MCF 10A (cell line): Measurements from ENCODE around the gene DIAPH2. TPM values are rescaled to one million over a fixed set of nuclear protein-coding genes. Genes with fewer than 3 reads are reported as not detected.
"Not testable (repeated sequence)": the region's sequence is repeated elsewhere in the genome, so short reads cannot be mapped to it uniquely, and the experiment has no call there.

Experiments
- BruUV-seq: library from RNA; stranded (reverse); fragments of 400-500 nt; replicated peaks from 2 replicates; lab custom pipeline; 2021; lab: Mats Ljungman, UMichigan
- CTCF ChIA-PET: fragments of 300-600 bp; sonication (Branson Sonifier 250); formaldehyde crosslinking; extraction: SDS; loops from one replicate; lab custom pipeline; 2021; ENCODE audit warnings: antibody characterized with exemption, inconsistent platforms; lab: Yijun Ruan, JAX
- POLR2A ChIA-PET: fragments of 300-600, 350-650 bp; sonication (Branson Sonifier 250); formaldehyde crosslinking; extraction: SDS; loops from one replicate; lab custom pipeline; 2020; ENCODE audit warnings: antibody characterized with exemption, inconsistent platforms; lab: Yijun Ruan, JAX
- DNase-seq: peaks from one replicate; pipeline ENCODE4 v3.0.0-alpha.2; 2018; ENCODE audit not compliant: unreplicated experiment
- H3K27ac Mint-ChIP-seq: one replicate; pipeline ENCODE4 v1.8.0; 2022; ENCODE audit warnings: mild to moderate bottlenecking, low read depth, mixed read lengths; ENCODE audit not compliant: unreplicated experiment
- H3K27me3 Mint-ChIP-seq: one replicate; pipeline ENCODE4 v1.8.0; 2022; ENCODE audit warnings: mixed read lengths; ENCODE audit not compliant: insufficient read depth, unreplicated experiment
- H3K36me3 Mint-ChIP-seq: one replicate; pipeline ENCODE4 v1.8.0; 2022; ENCODE audit warnings: mild to moderate bottlenecking, moderate library complexity, mixed read lengths; ENCODE audit not compliant: insufficient read depth, unreplicated experiment
- H3K4me1 Mint-ChIP-seq: one replicate; pipeline ENCODE4 v1.8.0; 2022; ENCODE audit warnings: mixed read lengths; ENCODE audit not compliant: insufficient read depth, unreplicated experiment
- H3K4me3 Mint-ChIP-seq: one replicate; pipeline ENCODE4 v1.8.0; 2022; ENCODE audit warnings: mild to moderate bottlenecking, moderate library complexity, mixed read lengths; ENCODE audit not compliant: unreplicated experiment
- H3K9me3 Mint-ChIP-seq: one replicate; pipeline ENCODE4 v1.8.0; 2022; ENCODE audit warnings: mixed read lengths; ENCODE audit not compliant: unreplicated experiment
- intact Hi-C: fragments of 100-400 bp; cut with micrococcal nuclease; formaldehyde crosslinking; loops from 2 replicates; pipeline ENCODE4 v1.14.1; 2022
- total RNA-seq: library from RNA; stranded (reverse); gene quantifications from 2 replicates; pipeline ENCODE4 v1.2.3, GENCODE V29; 2022
- TF ChIP-seq, protein P1 (sequence below): fragments of 200-600 bp; IDR thresholded peaks from one replicate; pipeline ENCODE4 v1.8.0; 2022; ENCODE audit warnings: antibody characterized with exemption, mild to moderate bottlenecking; ENCODE audit not compliant: unreplicated experiment

The DIAPH2 gene
- total RNA-seq, 1 experiment from 2014 or later: 17.6 TPM

DNA sequence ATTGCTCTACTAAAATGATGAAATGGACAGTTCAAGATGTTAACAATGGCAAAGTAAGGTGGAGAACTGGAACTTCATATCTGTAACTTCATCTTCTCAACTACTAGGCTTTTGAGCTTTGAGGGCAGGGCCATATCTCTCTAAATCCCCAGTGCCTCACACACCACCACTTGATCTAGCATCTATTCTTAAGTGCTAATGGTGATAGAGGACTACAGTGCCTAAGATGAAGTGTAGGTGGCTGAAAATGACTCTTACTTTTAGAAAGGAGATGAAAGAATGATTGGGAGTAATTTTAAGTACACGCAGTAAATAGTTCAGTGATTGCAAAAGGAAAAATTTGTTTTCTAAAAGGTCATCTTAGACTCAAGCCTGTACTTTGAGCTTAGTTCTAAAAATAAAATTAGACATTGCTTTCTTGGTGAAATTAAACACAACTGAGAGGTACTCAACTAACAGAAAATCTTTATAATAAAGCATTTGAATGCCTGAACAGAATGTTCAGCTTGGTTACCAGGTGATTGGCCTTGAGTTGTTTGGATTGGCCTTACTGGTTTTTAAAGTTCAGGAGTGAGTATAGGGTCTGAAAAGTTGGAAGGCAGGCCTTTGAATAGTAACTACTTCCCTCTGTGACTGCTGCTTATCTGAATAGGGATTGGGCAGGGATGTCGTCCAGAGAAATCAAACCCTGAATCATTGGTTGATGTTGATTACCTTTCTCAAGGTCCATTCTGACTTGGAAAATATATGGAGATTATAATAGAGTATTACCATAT, 45.4 kb downstream of the DIAPH2 start:
- POLR2A ChIA-PET: no interaction called here
- no peak overlapping the region for H3K4me3 Mint-ChIP-seq
- no peak for DNase-seq
- H3K4me1 Mint-ChIP-seq: no peaks in the 10 kb centered on the region
- H3K9me3 Mint-ChIP-seq: no peaks in the 10 kb centered on the region
- TF ChIP-seq, protein P1, sequence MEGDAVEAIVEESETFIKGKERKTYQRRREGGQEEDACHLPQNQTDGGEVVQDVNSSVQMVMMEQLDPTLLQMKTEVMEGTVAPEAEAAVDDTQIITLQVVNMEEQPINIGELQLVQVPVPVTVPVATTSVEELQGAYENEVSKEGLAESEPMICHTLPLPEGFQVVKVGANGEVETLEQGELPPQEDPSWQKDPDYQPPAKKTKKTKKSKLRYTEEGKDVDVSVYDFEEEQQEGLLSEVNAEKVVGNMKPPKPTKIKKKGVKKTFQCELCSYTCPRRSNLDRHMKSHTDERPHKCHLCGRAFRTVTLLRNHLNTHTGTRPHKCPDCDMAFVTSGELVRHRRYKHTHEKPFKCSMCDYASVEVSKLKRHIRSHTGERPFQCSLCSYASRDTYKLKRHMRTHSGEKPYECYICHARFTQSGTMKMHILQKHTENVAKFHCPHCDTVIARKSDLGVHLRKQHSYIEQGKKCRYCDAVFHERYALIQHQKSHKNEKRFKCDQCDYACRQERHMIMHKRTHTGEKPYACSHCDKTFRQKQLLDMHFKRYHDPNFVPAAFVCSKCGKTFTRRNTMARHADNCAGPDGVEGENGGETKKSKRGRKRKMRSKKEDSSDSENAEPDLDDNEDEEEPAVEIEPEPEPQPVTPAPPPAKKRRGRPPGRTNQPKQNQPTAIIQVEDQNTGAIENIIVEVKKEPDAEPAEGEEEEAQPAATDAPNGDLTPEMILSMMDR: no peak
- no peaks in the 10 kb centered on the region for H3K36me3 Mint-ChIP-seq
- BruUV-seq: no TSS peak
- H3K27ac Mint-ChIP-seq: no peak overlapping the region
- intact Hi-C loops: no loop called here
- peaks cover 49% of the 10 kb centered on the region for H3K27me3 Mint-ChIP-seq
- CTCF ChIA-PET: no interaction called here

DNA sequence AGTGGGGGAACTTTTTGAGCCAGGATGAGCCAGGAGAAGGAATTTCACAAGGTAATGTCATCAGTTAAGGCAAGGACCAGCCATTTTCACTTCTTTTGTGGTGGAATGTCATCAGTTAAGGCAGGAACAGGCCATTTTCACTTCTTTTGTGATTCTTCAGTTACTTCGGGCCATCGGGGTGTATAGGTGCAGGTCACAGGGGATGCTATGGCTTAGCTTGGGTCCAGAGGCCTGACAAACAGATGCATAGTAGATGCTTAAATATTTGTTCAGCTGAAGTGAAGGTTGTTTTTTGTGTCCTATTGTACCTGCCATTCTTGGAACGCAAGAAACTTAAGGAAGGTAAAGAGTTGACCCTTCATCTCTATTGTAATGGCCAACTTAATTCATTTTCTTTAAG, 46.4 kb downstream of the DIAPH2 start:
- DNase-seq, intact Hi-C loops, CTCF ChIA-PET, H3K36me3 Mint-ChIP-seq, BruUV-seq, H3K4me3 Mint-ChIP-seq, H3K27ac Mint-ChIP-seq, H3K9me3 Mint-ChIP-seq, H3K4me1 Mint-ChIP-seq: not testable (repeated sequence)
- POLR2A ChIA-PET: interaction anchor here (0.6 kb wide), 1 partner anchor 580 kb away, joined by 3 read pairs; no protein-coding TSS in a partner anchor
- H3K27me3 Mint-ChIP-seq: peaks cover 42% of the 10 kb centered on the region

DNA sequence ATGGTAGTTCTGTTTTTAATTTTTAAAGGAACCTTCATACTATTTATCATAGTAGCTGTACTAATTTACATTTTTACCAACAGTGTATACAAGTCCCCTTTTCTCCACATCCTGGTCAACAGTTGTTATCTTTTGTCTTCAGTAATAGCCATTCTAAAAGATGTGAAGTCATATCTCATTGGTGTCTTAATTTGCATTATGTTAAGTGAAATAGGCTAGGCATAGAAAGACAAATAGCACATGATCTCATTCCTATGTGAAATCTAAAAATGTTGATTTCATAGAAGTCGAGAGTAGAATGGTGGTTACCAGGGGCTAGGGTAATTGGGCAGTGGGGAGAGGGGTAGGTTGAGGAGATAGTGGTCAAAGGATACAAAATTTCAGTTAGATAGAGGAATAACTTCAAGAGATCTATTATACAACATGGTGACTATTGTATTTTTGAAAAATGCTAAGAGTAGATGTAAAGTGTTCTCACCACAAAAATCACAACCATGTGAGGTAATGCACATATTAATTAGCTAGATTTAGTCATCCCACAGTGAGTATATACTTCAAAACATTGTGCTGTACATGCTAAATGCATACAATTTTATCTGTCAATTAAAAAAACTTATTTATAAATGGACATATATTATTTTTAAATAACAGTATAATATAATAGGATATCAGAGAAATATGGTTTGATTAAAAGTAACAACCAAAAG, 58.9 kb downstream of the DIAPH2 start:
- intact Hi-C loops: no loop called here
- TF ChIP-seq, protein P1: no peak
- Mint-ChIP-seq H3K4me3 (no peak overlapping the region), H3K9me3 (no peaks in the 10 kb centered on the region), H3K27me3 (no peaks in the 10 kb centered on the region), H3K27ac (no peak overlapping the region), H3K4me1 (no peaks in the 10 kb centered on the region), H3K36me3 (no peaks in the 10 kb centered on the region)
- no TSS peak for BruUV-seq
- POLR2A ChIA-PET: no interaction called here
- CTCF ChIA-PET: no interaction called here
- no peak for DNase-seq

DNA sequence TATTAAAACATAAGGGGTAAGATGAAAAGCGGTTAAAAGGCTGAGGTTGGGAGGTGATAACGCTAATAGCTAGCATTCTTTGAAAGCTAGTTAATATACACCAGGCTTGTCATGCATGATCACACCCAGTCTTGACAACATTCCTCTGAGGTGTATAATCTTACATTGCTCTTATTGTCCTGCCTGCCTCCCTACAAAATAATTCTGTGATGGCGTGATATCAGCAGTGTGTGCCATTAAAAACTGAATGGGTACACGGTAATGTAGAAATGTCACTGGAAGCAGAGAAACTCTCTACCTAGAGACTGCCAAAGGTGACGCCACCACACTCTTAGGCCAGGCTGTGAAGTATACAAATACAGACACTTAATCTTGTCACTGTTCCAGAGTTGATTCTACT, 68.1 kb downstream of the DIAPH2 start:
- DNase-seq: no peak
- POLR2A ChIA-PET: interaction anchor here (1.3 kb wide), 1 partner anchor 13 kb away, joined by 3 read pairs; no protein-coding TSS in a partner anchor
- no TSS peak for BruUV-seq

More for the DNA sequence above, 68.1 kb downstream of the DIAPH2 start:
- H3K4me3 Mint-ChIP-seq: no peak overlapping the region
- H3K9me3 Mint-ChIP-seq: peaks cover 6% of the 10 kb centered on the region
- H3K36me3 Mint-ChIP-seq: no peaks in the 10 kb centered on the region
- no peak overlapping the region for H3K27ac Mint-ChIP-seq
- H3K27me3 Mint-ChIP-seq: peaks cover 31% of the 10 kb centered on the region
- intact Hi-C loops: loop anchor here (5.0 kb wide), 1 partner anchor 380 kb away; no protein-coding TSS in a partner anchor
- TF ChIP-seq, protein P1: no peak
- H3K4me1 Mint-ChIP-seq: peaks cover 13% of the 10 kb centered on the region
- CTCF ChIA-PET: no interaction called here
